Adipocyte (in vitro differentiated cells): ENCODE results near the gene JDP2.

Experiments used
- DNase-seq: peaks from one replicate; pipeline ENCODE4 v3.0.0-alpha.2; 2015; ENCODE audit warnings: low read depth
- H3K27me3 ChIP-seq: replicated peaks from 2 replicates; pipeline ENCODE4 v1.7.0; 2013; ENCODE audit warnings: mild to moderate bottlenecking, low read length, moderate library complexity; ENCODE audit not compliant: control insufficient read depth, insufficient read depth
- H3K36me3 ChIP-seq: 2 replicates; pipeline ENCODE4 v1.7.0; 2013; ENCODE audit warnings: low read length, mild to moderate bottlenecking, moderate library complexity; ENCODE audit not compliant: control insufficient read depth, insufficient read depth, severe bottlenecking
- H3K4me1 ChIP-seq: 2 replicates; pipeline ENCODE4 v1.7.0; 2013; ENCODE audit warnings: mild to moderate bottlenecking, low read length, moderate library complexity; ENCODE audit not compliant: control insufficient read depth, insufficient read depth
- H3K4me3 ChIP-seq: 2 replicates; pipeline ENCODE4 v1.7.0; 2013; ENCODE audit warnings: mild to moderate bottlenecking, low read length, moderate library complexity
- H3K9ac ChIP-seq: 2 replicates; pipeline ENCODE4 v1.7.0; 2013; ENCODE audit warnings: mild to moderate bottlenecking, low read length, moderate library complexity
- H3K9me3 ChIP-seq: 2 replicates; pipeline ENCODE4 v1.7.0; 2013; ENCODE audit warnings: mild to moderate bottlenecking, low read length, moderate library complexity; ENCODE audit not compliant: control insufficient read depth

Gene JDP2

GRCh38 chr14:75492832-75493591 lies 65.2 kb downstream of the JDP2 start:
- DNase-seq: no peak
- no peak overlapping the region for H3K4me3 ChIP-seq
- H3K36me3 ChIP-seq: no peaks in the 10 kb centered on the region
- H3K9me3 ChIP-seq: no peaks in the 10 kb centered on the region
- no peak overlapping the region for H3K9ac ChIP-seq
- no peaks in the 10 kb centered on the region for H3K4me1 ChIP-seq
- H3K27me3 ChIP-seq: no peaks in the 10 kb centered on the region

GRCh38 chr14:75493592-75494087 lies 65.8 kb downstream of the JDP2 start:
- H3K4me1 ChIP-seq: no peaks in the 10 kb centered on the region
- H3K36me3 ChIP-seq: no peaks in the 10 kb centered on the region
- no peaks in the 10 kb centered on the region for H3K9me3 ChIP-seq
- no peak for DNase-seq
- no peaks in the 10 kb centered on the region for H3K27me3 ChIP-seq
- H3K9ac ChIP-seq: no peak overlapping the region
- no peak overlapping the region for H3K4me3 ChIP-seq

GRCh38 chr14:75494896-75495295 lies 67.1 kb downstream of the JDP2 start:
- no peaks in the 10 kb centered on the region for H3K4me1 ChIP-seq
- DNase-seq: no peak
- H3K36me3 ChIP-seq: no peaks in the 10 kb centered on the region
- no peaks in the 10 kb centered on the region for H3K27me3 ChIP-seq
- H3K4me3 ChIP-seq: no peak overlapping the region
- no peak overlapping the region for H3K9ac ChIP-seq
- H3K9me3 ChIP-seq: no peaks in the 10 kb centered on the region

GRCh38 chr14:75495399-75495798 lies 67.6 kb downstream of the JDP2 start:
- no peak for DNase-seq
- Histone ChIP-seq H3K27me3 (no peaks in the 10 kb centered on the region), H3K4me1 (no peaks in the 10 kb centered on the region), H3K36me3 (no peaks in the 10 kb centered on the region), H3K4me3 (no peak overlapping the region), H3K9me3 (no peaks in the 10 kb centered on the region), H3K9ac (no peak overlapping the region)

- no peaks in the 10 kb centered on the region for H3K36me3 ChIP-seq
- no peaks in the 10 kb centered on the region for H3K4me1 ChIP-seq
- no peak overlapping the region for H3K9ac ChIP-seq
- H3K9me3 ChIP-seq: no peaks in the 10 kb centered on the region
- no peaks in the 10 kb centered on the region for H3K27me3 ChIP-seq
- H3K4me3 ChIP-seq: no peak overlapping the region
- no peak for DNase-seq
Measured at GRCh38 chr14:75495882-75496281, 68.1 kb downstream of the JDP2 start.

- no peaks in the 10 kb centered on the region for H3K9me3 ChIP-seq
- no peaks in the 10 kb centered on the region for H3K4me1 ChIP-seq
- no peak overlapping the region for H3K4me3 ChIP-seq
- H3K27me3 ChIP-seq: no peaks in the 10 kb centered on the region
- no peak for DNase-seq
- no peaks in the 10 kb centered on the region for H3K36me3 ChIP-seq
- no peak overlapping the region for H3K9ac ChIP-seq
Measured at GRCh38 chr14:75496755-75497154, 68.9 kb downstream of the JDP2 start.

GRCh38 chr14:75497191-75497590 lies 69.4 kb downstream of the JDP2 start:
- Histone ChIP-seq H3K4me1 (no peaks in the 10 kb centered on the region), H3K36me3 (no peaks in the 10 kb centered on the region), H3K4me3 (no peak overlapping the region), H3K9me3 (no peaks in the 10 kb centered on the region), H3K9ac (no peak overlapping the region), H3K27me3 (no peaks in the 10 kb centered on the region)
- DNase-seq: no peak

GRCh38 chr14:75497701-75498100 lies 69.9 kb downstream of the JDP2 start:
- Histone ChIP-seq H3K36me3 (no peaks in the 10 kb centered on the region), H3K27me3 (no peaks in the 10 kb centered on the region), H3K9ac (no peak overlapping the region), H3K4me1 (no peaks in the 10 kb centered on the region), H3K9me3 (no peaks in the 10 kb centered on the region), H3K4me3 (no peak overlapping the region)
- DNase-seq: no peak

- Histone ChIP-seq H3K9me3 (no peaks in the 10 kb centered on the region), H3K36me3 (no peaks in the 10 kb centered on the region), H3K9ac (no peak overlapping the region), H3K4me1 (no peaks in the 10 kb centered on the region), H3K4me3 (no peak overlapping the region), H3K27me3 (no peaks in the 10 kb centered on the region)
- no peak for DNase-seq
Measured at GRCh38 chr14:75499084-75499875, 71.5 kb downstream of the JDP2 start.

GRCh38 chr14:75501080-75501479 lies 73.3 kb downstream of the JDP2 start:
- Histone ChIP-seq H3K4me3 (no peak overlapping the region), H3K9ac (no peak overlapping the region), H3K9me3 (no peaks in the 10 kb centered on the region), H3K36me3 (no peaks in the 10 kb centered on the region), H3K4me1 (no peaks in the 10 kb centered on the region), H3K27me3 (no peaks in the 10 kb centered on the region)
- no peak for DNase-seq

- H3K27me3 ChIP-seq: no peaks in the 10 kb centered on the region
- no peaks in the 10 kb centered on the region for H3K4me1 ChIP-seq
- no peak overlapping the region for H3K9ac ChIP-seq
- no peaks in the 10 kb centered on the region for H3K36me3 ChIP-seq
- DNase-seq: no peak
- H3K9me3 ChIP-seq: peaks cover 10% of the 10 kb centered on the region
- no peak overlapping the region for H3K4me3 ChIP-seq
Measured at GRCh38 chr14:75504411-75504810, 76.6 kb downstream of the JDP2 start.
